Neutrophil (primary cell): ENCODE data around the gene ENTPD2.

ENCODE experiments used
- H3K27ac ChIP-seq: fragments of 200-600 bp; sonication (generic); 2 replicates; pipeline ENCODE4 v1.5.1; 2016; ENCODE audit warnings: mild to moderate bottlenecking, moderate library complexity
- H3K27me3 ChIP-seq: fragments of 200-600 bp; sonication (generic); 2 replicates; pipeline ENCODE4 v1.6.0; 2016; ENCODE audit warnings: mild to moderate bottlenecking
- H3K36me3 ChIP-seq: fragments of 200-600 bp; sonication (generic); 2 replicates; pipeline ENCODE4 v1.5.1; 2017
- H3K4me1 ChIP-seq, 2 experiments: fragments of 200-600 bp in 1 of 2; sonication (generic) in 1 of 2; 1 replicate in 1 of 2; 2 replicates in 1 of 2; pipeline versions ENCODE4 v1.5.1 to v1.6.1; 2013 to 2016; ENCODE audit warnings: low read depth in 1 of 2, low read length in 1 of 2, mild to moderate bottlenecking in 1 of 2, moderate library complexity in 1 of 2; ENCODE audit not compliant: control insufficient read depth in 1 of 2, insufficient read depth in 1 of 2
- H3K4me3 ChIP-seq, 2 experiments: fragments of 200-600 bp in 1 of 2; sonication (generic) in 1 of 2; 1 replicate in 1 of 2; 2 replicates in 1 of 2; pipeline ENCODE4 v1.5.1; 2013 to 2016; ENCODE audit warnings: low read depth in 1 of 2, low read length in 1 of 2, mild to moderate bottlenecking in 1 of 2, moderate library complexity in 1 of 2
- H3K9me3 ChIP-seq: fragments of 200-600 bp; sonication (generic); 2 replicates; pipeline ENCODE4 v1.5.1; 2016
- CTCF ChIP-seq: fragments of 200-600 bp; sonication (generic); IDR thresholded peaks from 2 replicates; pipeline ENCODE4 v1.5.1; 2016; ENCODE audit warnings: antibody characterized with exemption

ENTPD2 gene

GRCh38 chr9:137071282-137071681 lies 17.4 kb upstream of the ENTPD2 start:
- H3K4me3 ChIP-seq: peak overlapping the region; percentile 55 to 58
- H3K27me3 ChIP-seq: peaks cover 51% of the 10 kb centered on the region
- no peak for TF ChIP-seq CTCF
- H3K4me1 ChIP-seq: peaks cover 60 to 71% of the 10 kb centered on the region in 2 experiments
- no peaks in the 10 kb centered on the region for H3K36me3 ChIP-seq
- no peaks in the 10 kb centered on the region for H3K9me3 ChIP-seq
- H3K27ac ChIP-seq: peak overlapping the region; percentile 51

- Histone ChIP-seq H3K27me3 (peaks cover 47% of the 10 kb centered on the region), H3K36me3 (no peaks in the 10 kb centered on the region), H3K4me1 (peaks cover 60 to 71% of the 10 kb centered on the region in 2 experiments), H3K4me3 (peak overlapping the region; percentile 55 to 58), H3K9me3 (no peaks in the 10 kb centered on the region), H3K27ac (peak overlapping the region; percentile 51)
- no peak for TF ChIP-seq CTCF
Measured at GRCh38 chr9:137070906-137071275, 17.0 kb upstream of the ENTPD2 start.

GRCh38 chr9:137070201-137070905 lies 16.5 kb upstream of the ENTPD2 start, which contains the start of gene SAPCD2:
Gene SAPCD2, minus strand, starts transcription at chr9:137070557. Its CDS starts 97 bp downstream, at chr9:137070460.
- Histone ChIP-seq H3K4me1 (peaks cover 60 to 68% of the 10 kb centered on the region in 2 experiments), H3K4me3 (peak within 1 kb of the TSS; percentile 55 to 58), H3K36me3 (no peaks in the 10 kb centered on the region), H3K27me3 (peaks cover 41% of the 10 kb centered on the region), H3K27ac (peak within 1 kb of the TSS; percentile 51), H3K9me3 (no peaks in the 10 kb centered on the region)
- peak; percentile 19 for TF ChIP-seq CTCF

GRCh38 chr9:137069508-137070091 lies 15.7 kb upstream of the ENTPD2 start:
- H3K4me1 ChIP-seq: peaks cover 60 to 61% of the 10 kb centered on the region in 2 experiments
- no peak overlapping the region for H3K27ac ChIP-seq
- H3K9me3 ChIP-seq: no peaks in the 10 kb centered on the region
- TF ChIP-seq CTCF: no peak
- H3K27me3 ChIP-seq: peaks cover 34% of the 10 kb centered on the region
- peak overlapping the region; percentile 55 to 58 for H3K4me3 ChIP-seq
- H3K36me3 ChIP-seq: no peaks in the 10 kb centered on the region

GRCh38 chr9:137068539-137069507 lies 15.0 kb upstream of the ENTPD2 start:
- peaks cover 32% of the 10 kb centered on the region for H3K27me3 ChIP-seq
- H3K27ac ChIP-seq: no peak overlapping the region
- H3K4me3 ChIP-seq: peak overlapping the region in 1 of 2 experiments; percentile 58
- no peak for TF ChIP-seq CTCF
- no peaks in the 10 kb centered on the region for H3K36me3 ChIP-seq
- peaks cover 53 to 59% of the 10 kb centered on the region in 2 experiments for H3K4me1 ChIP-seq
- no peaks in the 10 kb centered on the region for H3K9me3 ChIP-seq
